Measurements from ENCODE around the gene UVRAG.

Gene UVRAG

DNA sequence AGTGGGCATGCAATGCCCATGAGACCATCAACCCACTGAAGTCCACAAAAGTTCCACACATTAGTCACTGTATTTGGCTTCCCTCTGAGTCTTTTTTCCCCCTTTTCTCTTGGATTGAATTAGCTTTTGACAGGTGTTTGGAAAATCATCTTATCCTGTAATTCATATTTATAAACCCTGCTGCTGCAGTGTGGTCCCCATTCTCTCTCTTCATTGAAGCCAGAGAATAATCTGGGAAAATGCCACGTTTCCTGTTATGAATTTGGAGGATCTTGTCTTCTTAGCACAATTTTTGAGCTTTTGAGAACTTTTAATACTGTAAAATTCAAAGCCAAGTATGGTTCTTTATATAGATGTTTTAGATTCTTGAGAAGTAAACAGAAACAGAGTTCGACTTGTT, 84.8 kb downstream of the UVRAG start:
- H3K4me2 ChIP-seq (ENCODE audit: low read depth, low read length) = no peak overlapping the region
- no peaks in the 10 kb centered on the region for H3K9me2 ChIP-seq (replicated peaks; ENCODE audit: insufficient read depth, low read length)
- H2AFZ ChIP-seq (ENCODE audit: low read length) = no peak overlapping the region
- H3K27ac ChIP-seq (ENCODE audit: low read length) = no peak overlapping the region
- H3K9me3 ChIP-seq (replicated peaks; ENCODE audit: insufficient read depth, low read length) = no peaks in the 10 kb centered on the region
- no peaks in the 10 kb centered on the region for H3F3A ChIP-seq (ENCODE audit: insufficient read depth, low read length)
- H3K9ac ChIP-seq (ENCODE audit: low read length) = no peak overlapping the region
- no peaks in the 10 kb centered on the region for H3K79me2 ChIP-seq (ENCODE audit: low read length)
- H3K27me3 ChIP-seq (replicated peaks; ENCODE audit: insufficient read depth, low read length) = no peaks in the 10 kb centered on the region
- H3K36me3 ChIP-seq (replicated peaks; ENCODE audit: insufficient read depth, low read length) = no peaks in the 10 kb centered on the region
- no peak overlapping the region for H3K4me3 ChIP-seq (ENCODE audit: low read length)
- no peaks in the 10 kb centered on the region for H4K20me1 ChIP-seq (ENCODE audit: insufficient read depth, low read length)
- H3K4me1 ChIP-seq (ENCODE audit: low read length) = no peaks in the 10 kb centered on the region
- no peak for TF ChIP-seq EZH2phosphoT487 (IDR thresholded peaks at IDR 0.05; ENCODE audit: low read length)
- TF ChIP-seq CTCF (IDR thresholded peaks at IDR 0.05; ENCODE audit: low read length) = no peak
- TF ChIP-seq EZH2 (optimal IDR thresholded peaks at IDR 0.05; ENCODE audit: low read depth, low read length) = no peak
- DNase-seq = no peak

DNA sequence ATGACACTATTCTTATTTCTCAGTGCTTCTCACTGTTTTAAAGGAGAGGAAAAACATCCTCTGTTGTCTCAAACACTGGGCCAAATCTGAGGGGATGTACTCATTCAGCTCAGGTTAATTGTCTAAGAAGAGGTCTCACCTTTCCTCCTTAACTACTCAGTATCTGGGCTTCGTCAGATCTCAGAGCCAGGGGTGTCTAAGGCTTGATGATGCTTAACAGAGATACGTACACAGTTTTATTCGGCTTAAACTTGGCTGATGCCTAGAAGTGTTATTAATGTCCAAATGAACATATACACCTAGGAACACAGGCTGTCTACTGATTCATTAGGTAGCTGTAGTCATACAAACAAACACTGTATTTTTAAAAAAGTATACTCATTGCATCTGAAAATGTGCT, 85.8 kb downstream of the UVRAG start:
- Histone ChIP-seq H3K9me3 (replicated peaks; ENCODE audit: insufficient read depth, low read length) (no peaks in the 10 kb centered on the region), H4K20me1 (ENCODE audit: insufficient read depth, low read length) (no peaks in the 10 kb centered on the region), H2AFZ (ENCODE audit: low read length) (no peak overlapping the region), H3K36me3 (replicated peaks; ENCODE audit: insufficient read depth, low read length) (no peaks in the 10 kb centered on the region), H3K9ac (ENCODE audit: low read length) (no peak overlapping the region), H3K27me3 (replicated peaks; ENCODE audit: insufficient read depth, low read length) (no peaks in the 10 kb centered on the region), H3K79me2 (ENCODE audit: low read length) (no peaks in the 10 kb centered on the region), H3K4me1 (ENCODE audit: low read length) (no peaks in the 10 kb centered on the region), H3K9me2 (replicated peaks; ENCODE audit: insufficient read depth, low read length) (no peaks in the 10 kb centered on the region), H3K4me3 (ENCODE audit: low read length) (no peak overlapping the region), H3K4me2 (ENCODE audit: low read depth, low read length) (no peak overlapping the region), H3F3A (ENCODE audit: insufficient read depth, low read length) (no peaks in the 10 kb centered on the region), H3K27ac (ENCODE audit: low read length) (no peak overlapping the region)
- no peak for DNase-seq
- TF ChIP-seq EZH2phosphoT487 (IDR thresholded peaks at IDR 0.05; ENCODE audit: low read length) (no peak), CTCF (IDR thresholded peaks at IDR 0.05; ENCODE audit: low read length) (no peak), EZH2 (optimal IDR thresholded peaks at IDR 0.05; ENCODE audit: low read depth, low read length) (no peak)

DNA sequence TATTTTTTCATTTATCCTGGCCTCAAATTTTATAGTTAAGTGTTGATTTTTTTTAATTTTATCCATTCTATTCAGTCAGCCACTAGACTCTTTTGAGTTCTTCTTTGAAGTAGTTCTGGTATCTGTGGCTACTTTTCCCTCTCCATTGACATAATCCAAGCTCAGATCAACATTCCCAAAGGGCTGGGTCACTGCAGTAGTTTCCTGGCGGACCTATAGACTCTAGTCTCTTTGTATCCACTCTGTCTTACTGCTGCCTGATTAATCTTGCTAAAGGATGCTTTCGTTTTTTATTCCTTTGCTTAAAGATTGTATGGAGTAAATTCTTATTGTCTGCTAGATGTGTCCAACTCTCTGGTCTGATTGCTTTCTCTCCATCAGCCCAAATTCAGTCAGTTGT, 87.6 kb downstream of the UVRAG start:
- Histone ChIP-seq H3K9me3 (replicated peaks; ENCODE audit: insufficient read depth, low read length) (no peaks in the 10 kb centered on the region), H3K27me3 (replicated peaks; ENCODE audit: insufficient read depth, low read length) (no peaks in the 10 kb centered on the region), H3K4me1 (ENCODE audit: low read length) (no peaks in the 10 kb centered on the region), H3K27ac (ENCODE audit: low read length) (no peak overlapping the region), H3K4me3 (ENCODE audit: low read length) (no peak overlapping the region), H3F3A (ENCODE audit: insufficient read depth, low read length) (no peaks in the 10 kb centered on the region), H3K9me2 (replicated peaks; ENCODE audit: insufficient read depth, low read length) (no peaks in the 10 kb centered on the region), H2AFZ (ENCODE audit: low read length) (no peak overlapping the region), H3K36me3 (replicated peaks; ENCODE audit: insufficient read depth, low read length) (no peaks in the 10 kb centered on the region), H3K4me2 (ENCODE audit: low read depth, low read length) (no peak overlapping the region), H4K20me1 (ENCODE audit: insufficient read depth, low read length) (no peaks in the 10 kb centered on the region), H3K9ac (ENCODE audit: low read length) (no peak overlapping the region), H3K79me2 (ENCODE audit: low read length) (0 out of 2 replicates have a peak, but pooled peaks cover 4% of the 10 kb centered on the region)
- no peak for TF ChIP-seq CTCF (IDR thresholded peaks at IDR 0.05; ENCODE audit: low read length)
- no peak for TF ChIP-seq EZH2 (optimal IDR thresholded peaks at IDR 0.05; ENCODE audit: low read depth, low read length)
- TF ChIP-seq EZH2phosphoT487 (IDR thresholded peaks at IDR 0.05; ENCODE audit: low read length) = no peak
- no peak for DNase-seq
